ENCODE data around the gene JHY. TPM values are rescaled to one million over a fixed set of nuclear protein-coding genes. Genes with fewer than 3 reads are reported as not detected.

Gene JHY
- total RNA-seq, 1 donor from 2014 or later: 3.4 TPM

DNA sequence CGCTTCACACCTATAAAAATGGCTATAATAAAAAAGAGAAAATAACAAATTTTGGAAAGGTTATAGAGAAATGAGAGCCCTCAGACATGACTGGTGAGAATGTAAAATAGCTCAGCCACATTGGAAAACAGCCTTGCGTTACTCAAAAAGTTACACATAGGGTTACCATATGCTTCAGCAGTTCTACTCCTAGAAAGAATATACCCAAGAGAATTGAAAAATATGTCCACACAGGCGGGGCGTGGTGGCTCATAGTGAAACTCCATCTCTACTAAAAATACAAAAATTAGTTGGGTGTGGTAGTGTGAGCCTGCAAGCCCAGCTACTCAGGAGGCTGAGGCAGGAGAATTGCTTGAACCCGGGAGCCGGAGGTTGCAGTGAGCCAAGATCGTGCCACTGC, 7.6 kb upstream of the JHY start:
- DNase-seq (ENCODE audit: low read depth): no peak
- TF ChIP-seq, protein P1, sequence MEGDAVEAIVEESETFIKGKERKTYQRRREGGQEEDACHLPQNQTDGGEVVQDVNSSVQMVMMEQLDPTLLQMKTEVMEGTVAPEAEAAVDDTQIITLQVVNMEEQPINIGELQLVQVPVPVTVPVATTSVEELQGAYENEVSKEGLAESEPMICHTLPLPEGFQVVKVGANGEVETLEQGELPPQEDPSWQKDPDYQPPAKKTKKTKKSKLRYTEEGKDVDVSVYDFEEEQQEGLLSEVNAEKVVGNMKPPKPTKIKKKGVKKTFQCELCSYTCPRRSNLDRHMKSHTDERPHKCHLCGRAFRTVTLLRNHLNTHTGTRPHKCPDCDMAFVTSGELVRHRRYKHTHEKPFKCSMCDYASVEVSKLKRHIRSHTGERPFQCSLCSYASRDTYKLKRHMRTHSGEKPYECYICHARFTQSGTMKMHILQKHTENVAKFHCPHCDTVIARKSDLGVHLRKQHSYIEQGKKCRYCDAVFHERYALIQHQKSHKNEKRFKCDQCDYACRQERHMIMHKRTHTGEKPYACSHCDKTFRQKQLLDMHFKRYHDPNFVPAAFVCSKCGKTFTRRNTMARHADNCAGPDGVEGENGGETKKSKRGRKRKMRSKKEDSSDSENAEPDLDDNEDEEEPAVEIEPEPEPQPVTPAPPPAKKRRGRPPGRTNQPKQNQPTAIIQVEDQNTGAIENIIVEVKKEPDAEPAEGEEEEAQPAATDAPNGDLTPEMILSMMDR (IDR thresholded peaks at IDR 0.05; ENCODE audit: insufficient read depth, low read length, poor library complexity, severe bottlenecking): no peak
- no peaks in the 10 kb centered on the region for H3K36me3 ChIP-seq (ENCODE audit: control insufficient read depth, insufficient read depth, low read length)
- H3K4me3 ChIP-seq (ENCODE audit: low read depth, low read length): no peak overlapping the region
- H3K27me3 ChIP-seq (ENCODE audit: control insufficient read depth, insufficient read depth, low read length): no peaks in the 10 kb centered on the region

DNA sequence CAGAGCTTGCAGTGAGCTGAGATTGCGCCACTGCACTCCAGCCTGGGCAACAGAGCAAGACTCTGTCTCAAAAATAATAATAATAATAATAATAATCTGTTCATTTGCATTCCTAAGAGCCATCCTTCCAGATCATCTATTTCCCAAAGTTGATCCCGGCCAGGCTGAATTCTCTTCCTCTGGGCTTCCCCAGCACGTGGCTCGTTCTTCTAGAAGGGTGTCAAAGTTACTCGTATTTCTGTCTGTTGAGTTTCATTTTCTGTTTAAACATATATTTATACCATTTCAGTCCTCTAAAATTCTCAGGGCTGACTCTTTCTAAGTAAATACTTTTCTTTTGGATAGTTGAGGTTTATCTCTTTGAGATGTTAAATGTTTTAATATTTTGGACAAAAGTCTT, 4.8 kb upstream of the JHY start:
- Histone ChIP-seq H3K27me3 (ENCODE audit: control insufficient read depth, insufficient read depth, low read length) (no peaks in the 10 kb centered on the region), H3K4me3 (ENCODE audit: low read depth, low read length) (no peak overlapping the region), H3K36me3 (ENCODE audit: control insufficient read depth, insufficient read depth, low read length) (no peaks in the 10 kb centered on the region)
- TF ChIP-seq, protein P1 (IDR thresholded peaks at IDR 0.05; ENCODE audit: insufficient read depth, low read length, poor library complexity, severe bottlenecking): no peak
- no peak for DNase-seq (ENCODE audit: low read depth)

DNA sequence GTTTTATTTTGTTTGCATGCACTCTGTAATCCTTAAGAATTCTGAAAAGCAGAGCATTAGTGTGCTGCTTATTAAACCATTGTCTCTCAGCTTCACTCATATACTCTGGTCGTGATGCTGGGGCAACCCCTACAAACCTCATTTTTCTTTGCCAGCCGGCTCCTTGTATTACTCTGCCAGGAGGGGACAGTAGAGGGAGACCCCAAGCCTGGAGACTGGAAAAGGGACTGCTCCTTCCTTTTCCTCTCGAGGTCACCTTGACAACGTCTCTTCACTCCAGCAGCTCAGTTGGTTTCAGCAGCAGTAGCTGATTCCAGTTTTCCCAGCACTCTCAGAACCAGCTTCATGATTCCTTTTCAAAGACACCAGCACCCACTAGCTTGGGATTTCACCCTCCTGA, 2.8 kb upstream of the JHY start:
- Histone ChIP-seq H3K36me3 (ENCODE audit: control insufficient read depth, insufficient read depth, low read length) (no peaks in the 10 kb centered on the region), H3K4me3 (ENCODE audit: low read depth, low read length) (no peak overlapping the region), H3K27me3 (ENCODE audit: control insufficient read depth, insufficient read depth, low read length) (no peaks in the 10 kb centered on the region)
- no peak for DNase-seq (ENCODE audit: low read depth)
- TF ChIP-seq, protein P1 (IDR thresholded peaks at IDR 0.05; ENCODE audit: insufficient read depth, low read length, poor library complexity, severe bottlenecking): no peak

DNA sequence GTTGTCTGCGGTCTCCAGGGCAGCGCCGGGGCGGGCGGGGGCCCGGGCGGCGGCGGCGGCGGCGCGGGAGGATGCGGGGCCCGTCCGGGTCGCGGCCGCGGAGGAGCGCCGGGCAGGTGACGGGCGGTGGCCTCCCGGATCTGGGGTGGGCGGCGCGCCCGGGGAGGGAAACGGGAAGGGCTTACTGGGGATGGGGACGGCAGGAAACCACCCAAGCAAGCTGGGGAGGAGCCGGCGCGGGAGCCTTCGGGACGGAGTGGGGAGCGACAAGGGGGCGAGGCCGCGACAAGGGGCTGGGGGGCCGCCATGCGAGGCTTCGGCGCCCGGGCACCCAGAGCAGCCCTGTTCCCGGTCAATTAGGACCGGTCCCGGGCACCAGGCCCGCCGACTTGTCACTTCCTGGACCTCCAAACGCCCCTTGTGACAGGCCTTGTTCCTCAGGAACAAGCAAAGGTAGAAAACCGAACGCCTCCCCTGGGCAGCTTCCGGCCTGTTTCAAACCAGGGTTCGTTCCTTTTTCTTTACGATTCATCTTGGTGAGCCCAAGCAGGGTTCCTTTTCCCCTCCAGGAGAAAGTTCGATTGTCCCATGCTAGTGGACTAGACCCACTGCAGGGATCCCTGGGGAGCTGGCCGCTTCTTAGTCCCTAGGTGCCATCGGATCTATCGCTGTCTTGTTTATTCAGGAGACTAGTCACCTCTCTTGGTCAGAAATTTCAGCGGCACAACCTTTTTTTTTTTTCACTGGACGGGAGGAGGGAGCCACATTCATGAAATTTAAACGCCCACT, 492 bp downstream of the JHY start:
- TF ChIP-seq, protein P1 (IDR thresholded peaks at IDR 0.05; ENCODE audit: insufficient read depth, low read length, poor library complexity, severe bottlenecking): no peak
- Histone ChIP-seq H3K4me3 (ENCODE audit: low read depth, low read length) (peak overlapping the region; percentile 58), H3K27me3 (ENCODE audit: control insufficient read depth, insufficient read depth, low read length) (no peaks in the 10 kb centered on the region), H3K36me3 (ENCODE audit: control insufficient read depth, insufficient read depth, low read length) (no peaks in the 10 kb centered on the region)
- peak; percentile 31 for DNase-seq (ENCODE audit: low read depth)

DNA sequence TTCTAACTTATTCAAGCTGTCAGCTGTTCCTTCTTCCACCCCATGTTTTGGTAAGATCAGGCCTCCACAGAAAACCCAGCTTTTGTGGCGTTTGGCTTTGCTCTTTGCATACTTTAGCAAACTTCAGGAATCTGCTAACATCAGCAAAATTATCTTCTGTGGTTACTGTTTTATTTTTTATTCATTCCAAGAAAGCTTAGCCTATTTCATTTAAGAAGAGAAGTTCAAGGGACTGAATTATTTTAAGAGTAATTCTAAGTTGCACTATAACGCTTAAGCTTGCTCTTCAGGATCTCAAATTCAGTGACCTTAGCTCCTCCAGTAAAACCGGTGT, 1.1 kb downstream of the JHY start:
- DNase-seq (ENCODE audit: low read depth): no peak
- H3K4me3 ChIP-seq (ENCODE audit: low read depth, low read length): peak overlapping the region; percentile 58
- no peaks in the 10 kb centered on the region for H3K36me3 ChIP-seq (ENCODE audit: control insufficient read depth, insufficient read depth, low read length)
- TF ChIP-seq, protein P1 (IDR thresholded peaks at IDR 0.05; ENCODE audit: insufficient read depth, low read length, poor library complexity, severe bottlenecking): no peak
- no peaks in the 10 kb centered on the region for H3K27me3 ChIP-seq (ENCODE audit: control insufficient read depth, insufficient read depth, low read length)

DNA sequence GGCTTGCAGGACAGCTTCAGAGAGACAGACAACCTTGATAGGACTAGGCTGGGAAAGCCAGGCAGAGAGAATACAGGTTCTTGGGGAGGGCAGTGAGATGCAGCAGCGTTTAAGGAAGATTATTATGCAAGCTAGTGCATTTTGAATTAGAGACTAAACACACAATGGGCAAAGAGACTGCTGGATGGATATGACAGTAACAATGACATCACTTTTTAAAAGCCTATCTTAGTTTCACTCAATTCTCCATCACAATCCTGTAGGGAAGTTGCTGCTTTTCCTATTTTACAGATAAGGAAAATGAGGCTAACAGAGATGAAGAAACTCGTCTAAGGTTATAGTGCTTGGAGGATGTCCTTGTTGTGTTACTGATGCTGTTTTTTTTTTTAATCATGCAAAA, 5.6 kb downstream of the JHY start:
- Histone ChIP-seq H3K4me3 (ENCODE audit: low read depth, low read length) (no peak overlapping the region), H3K36me3 (ENCODE audit: control insufficient read depth, insufficient read depth, low read length) (no peaks in the 10 kb centered on the region), H3K27me3 (ENCODE audit: control insufficient read depth, insufficient read depth, low read length) (no peaks in the 10 kb centered on the region)
- TF ChIP-seq, protein P1 (IDR thresholded peaks at IDR 0.05; ENCODE audit: insufficient read depth, low read length, poor library complexity, severe bottlenecking): no peak
- no peak for DNase-seq (ENCODE audit: low read depth)

All from kidney epithelial cell (primary cell).